Activated T-cell treated with anti-CD3 and anti-CD28 coated beads, Interleukin-2, amount 50 U/mL, for 24 hours (primary cell): ENCODE data around the gene LRP8.

ENCODE experiments used
- DNase-seq: peaks from one replicate; pipeline ENCODE4 v3.0.0-alpha.2; 2020
- H3K27ac Mint-ChIP-seq: 2 replicates; pipeline ENCODE4 v1.8.0; 2020; ENCODE audit warnings: mild to moderate bottlenecking, mixed read lengths
- H3K27me3 Mint-ChIP-seq: 2 replicates; pipeline ENCODE4 v1.8.0; 2020; ENCODE audit warnings: mixed read lengths
- H3K36me3 Mint-ChIP-seq: 2 replicates; pipeline ENCODE4 v1.8.0; 2020; ENCODE audit warnings: low read depth, mixed read lengths
- H3K4me1 Mint-ChIP-seq: 2 replicates; pipeline ENCODE4 v1.8.0; 2020; ENCODE audit warnings: low read depth, mixed read lengths
- H3K4me3 Mint-ChIP-seq: 2 replicates; pipeline ENCODE4 v1.8.0; 2020; ENCODE audit warnings: mild to moderate bottlenecking, moderate library complexity, mixed read lengths
- H3K9me3 Mint-ChIP-seq: 2 replicates; pipeline ENCODE4 v1.8.0; 2020; ENCODE audit warnings: mixed read lengths

Gene LRP8

GRCh38 chr1:53367503-53368313, 39.8 kb upstream of the LRP8 start:
- DNase-seq: peak; percentile 46
- Mint-ChIP-seq H3K27me3 (no peaks in the 10 kb centered on the region), H3K27ac (peak overlapping the region; percentile 82), H3K4me3 (peak overlapping the region; percentile 65), H3K9me3 (no peaks in the 10 kb centered on the region), H3K36me3 (no peaks in the 10 kb centered on the region), H3K4me1 (peaks cover 20% of the 10 kb centered on the region)

- Mint-ChIP-seq H3K9me3 (no peaks in the 10 kb centered on the region), H3K4me3 (no peak overlapping the region), H3K4me1 (peaks cover 20% of the 10 kb centered on the region), H3K27me3 (no peaks in the 10 kb centered on the region), H3K27ac (no peak overlapping the region), H3K36me3 (no peaks in the 10 kb centered on the region)
- peak; percentile 25 for DNase-seq
Measured at GRCh38 chr1:53366901-53367502, 39.1 kb upstream of the LRP8 start.

GRCh38 chr1:53365437-53366063, 37.7 kb upstream of the LRP8 start:
- Mint-ChIP-seq H3K27me3 (no peaks in the 10 kb centered on the region), H3K4me1 (peaks cover 20% of the 10 kb centered on the region), H3K27ac (no peak overlapping the region), H3K9me3 (no peaks in the 10 kb centered on the region), H3K4me3 (no peak overlapping the region), H3K36me3 (no peaks in the 10 kb centered on the region)
- DNase-seq: peak; percentile 26

- no peaks in the 10 kb centered on the region for H3K36me3 Mint-ChIP-seq
- peaks cover 8% of the 10 kb centered on the region for H3K27me3 Mint-ChIP-seq
- peaks cover 12% of the 10 kb centered on the region for H3K4me1 Mint-ChIP-seq
- no peak overlapping the region for H3K27ac Mint-ChIP-seq
- no peak overlapping the region for H3K4me3 Mint-ChIP-seq
- H3K9me3 Mint-ChIP-seq: no peaks in the 10 kb centered on the region
- DNase-seq: no peak
Measured at GRCh38 chr1:53362851-53363642, 35.2 kb upstream of the LRP8 start.

- H3K36me3 Mint-ChIP-seq: no peaks in the 10 kb centered on the region
- H3K4me3 Mint-ChIP-seq: no peak overlapping the region
- peaks cover 4% of the 10 kb centered on the region for H3K4me1 Mint-ChIP-seq
- no peak overlapping the region for H3K27ac Mint-ChIP-seq
- H3K27me3 Mint-ChIP-seq: peaks cover 8% of the 10 kb centered on the region
- no peaks in the 10 kb centered on the region for H3K9me3 Mint-ChIP-seq
- no peak for DNase-seq
Measured at GRCh38 chr1:53362270-53362669, 34.4 kb upstream of the LRP8 start.

- no peak overlapping the region for H3K4me3 Mint-ChIP-seq
- peaks cover 8% of the 10 kb centered on the region for H3K27me3 Mint-ChIP-seq
- H3K36me3 Mint-ChIP-seq: no peaks in the 10 kb centered on the region
- H3K4me1 Mint-ChIP-seq: no peaks in the 10 kb centered on the region
- peak; percentile 6 for DNase-seq
- H3K27ac Mint-ChIP-seq: no peak overlapping the region
- peaks cover 4% of the 10 kb centered on the region for H3K9me3 Mint-ChIP-seq
Measured at GRCh38 chr1:53361541-53361961, 33.7 kb upstream of the LRP8 start.

- H3K9me3 Mint-ChIP-seq: peaks cover 4% of the 10 kb centered on the region
- no peak overlapping the region for H3K27ac Mint-ChIP-seq
- H3K4me1 Mint-ChIP-seq: no peaks in the 10 kb centered on the region
- peak; percentile 3 for DNase-seq
- H3K36me3 Mint-ChIP-seq: no peaks in the 10 kb centered on the region
- H3K4me3 Mint-ChIP-seq: no peak overlapping the region
- H3K27me3 Mint-ChIP-seq: peaks cover 8% of the 10 kb centered on the region
Measured at GRCh38 chr1:53359934-53360276, 32.0 kb upstream of the LRP8 start.

GRCh38 chr1:53359225-53359933, 31.5 kb upstream of the LRP8 start:
- peak; percentile 3 for DNase-seq
- no peak overlapping the region for H3K27ac Mint-ChIP-seq
- peaks cover 8% of the 10 kb centered on the region for H3K27me3 Mint-ChIP-seq
- H3K36me3 Mint-ChIP-seq: no peaks in the 10 kb centered on the region
- H3K4me1 Mint-ChIP-seq: no peaks in the 10 kb centered on the region
- H3K9me3 Mint-ChIP-seq: peaks cover 4% of the 10 kb centered on the region
- H3K4me3 Mint-ChIP-seq: no peak overlapping the region

GRCh38 chr1:53356637-53357036, 28.8 kb upstream of the LRP8 start:
- no peak for DNase-seq
- no peak overlapping the region for H3K27ac Mint-ChIP-seq
- peaks cover 8% of the 10 kb centered on the region for H3K27me3 Mint-ChIP-seq
- peaks cover 4% of the 10 kb centered on the region for H3K9me3 Mint-ChIP-seq
- H3K4me3 Mint-ChIP-seq: no peak overlapping the region
- H3K4me1 Mint-ChIP-seq: no peaks in the 10 kb centered on the region
- no peaks in the 10 kb centered on the region for H3K36me3 Mint-ChIP-seq

GRCh38 chr1:53354119-53354518, 26.2 kb upstream of the LRP8 start:
- Mint-ChIP-seq H3K4me3 (no peak overlapping the region), H3K27ac (no peak overlapping the region), H3K27me3 (no peaks in the 10 kb centered on the region), H3K4me1 (no peaks in the 10 kb centered on the region), H3K9me3 (peaks cover 4% of the 10 kb centered on the region), H3K36me3 (no peaks in the 10 kb centered on the region)
- no peak for DNase-seq

- DNase-seq: no peak
- no peaks in the 10 kb centered on the region for H3K36me3 Mint-ChIP-seq
- no peaks in the 10 kb centered on the region for H3K4me1 Mint-ChIP-seq
Measured at GRCh38 chr1:53352561-53352960, 24.7 kb upstream of the LRP8 start.

GRCh38 chr1:53350853-53351767, 23.2 kb upstream of the LRP8 start:
- Mint-ChIP-seq H3K36me3 (no peaks in the 10 kb centered on the region), H3K27ac (no peak overlapping the region), H3K4me1 (no peaks in the 10 kb centered on the region), H3K4me3 (no peak overlapping the region), H3K27me3 (no peaks in the 10 kb centered on the region), H3K9me3 (no peaks in the 10 kb centered on the region)
- no peak for DNase-seq

More at GRCh38 chr1:53352561-53352960, 24.7 kb upstream of the LRP8 start:
- Mint-ChIP-seq H3K4me3 (no peak overlapping the region), H3K9me3 (peaks cover 4% of the 10 kb centered on the region), H3K27me3 (no peaks in the 10 kb centered on the region), H3K27ac (no peak overlapping the region)
